Stimulated activated CD8-positive, alpha-beta memory T cell treated with anti-CD3 and anti-CD28 coated beads, Interleukin-4, amount 100 ng/mL, for 1 hour (primary cell): ENCODE data around the gene TBCD.
"Not testable (repeated sequence)": the region's sequence is repeated elsewhere in the genome, so short reads cannot be mapped to it uniquely, and the experiment has no call there.

Experiments
- DNase-seq, 2 donors: peaks; one replicate each; pipeline ENCODE4 v3.0.0-alpha.2; 2020; ENCODE audit warnings: low read depth in 2 of 2, low spot score in 1 of 2

Gene TBCD

GRCh38 chr17:82985973-82986372, 234.1 kb downstream of the TBCD start:
- DNase-seq: peak; percentile 32 to 35

GRCh38 chr17:82989051-82989450, 237.2 kb downstream of the TBCD start:
- not testable (repeated sequence) for DNase-seq

- DNase-seq: no peak
Measured at GRCh38 chr17:82989881-82990280, 238.0 kb downstream of the TBCD start.

DNA sequence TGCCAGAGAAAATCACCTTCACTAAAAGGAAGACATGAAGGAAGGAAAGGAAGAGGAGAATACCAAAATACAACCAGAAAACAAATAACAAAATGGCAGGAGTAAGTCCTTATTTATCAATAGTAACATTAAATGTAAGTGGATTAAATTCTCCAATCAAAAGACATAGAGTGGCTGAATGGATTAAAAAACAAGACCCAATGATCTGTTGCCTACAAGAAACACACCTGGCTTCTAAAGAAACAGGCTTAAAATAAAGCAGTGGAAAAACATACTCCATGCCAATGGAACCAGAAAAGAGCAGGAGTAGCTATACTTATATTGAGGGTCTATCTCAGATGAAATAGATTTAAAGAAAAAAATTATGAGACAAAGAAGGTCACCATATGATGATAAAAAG, 241.1 kb downstream of the TBCD start:
- no peak for DNase-seq
